ENCODE measurements around the gene CCL21.
"Not testable (repeated sequence)": the region's sequence is repeated elsewhere in the genome, so short reads cannot be mapped to it uniquely, and the experiment has no call there.

CCL21 gene

DNA sequence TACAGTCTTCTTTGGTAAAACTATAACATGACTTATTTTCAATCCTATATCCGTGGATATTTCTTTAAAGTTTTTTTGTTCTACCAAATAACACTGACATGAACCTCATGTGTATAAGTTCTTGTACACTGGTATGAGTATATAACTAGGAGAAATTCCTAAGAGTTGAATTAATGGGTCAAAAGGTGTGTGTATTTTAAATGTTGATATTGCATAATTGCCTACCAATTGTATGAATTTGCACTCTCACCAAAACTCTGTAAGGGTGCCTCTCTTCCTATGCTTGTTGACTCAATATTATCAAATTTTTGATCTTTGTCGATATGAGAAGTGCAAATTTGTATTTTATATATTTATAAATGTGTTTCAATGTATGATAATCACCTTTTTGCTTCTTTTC is 22.9 kb upstream of the CCL21 start:
- Histone ChIP-seq H3K9me3 (ENCODE audit: low read length) (no peaks in the 10 kb centered on the region), H2AFZ (ENCODE audit: low read length) (no peak overlapping the region), H3K4me2 (ENCODE audit: low read length) (no peak overlapping the region), H3K36me3 (ENCODE audit: insufficient read depth, low read length) (no peaks in the 10 kb centered on the region), H3K4me1 (ENCODE audit: insufficient read depth, low read length, severe bottlenecking) (no peaks in the 10 kb centered on the region), H3F3A (ENCODE audit: insufficient read depth, low read length) (no peaks in the 10 kb centered on the region), H3K9ac (ENCODE audit: low read length) (no peak overlapping the region), H3K4me3 (ENCODE audit: low read depth, low read length, poor library complexity, severe bottlenecking) (no peak overlapping the region), H3K27me3 (ENCODE audit: insufficient read depth, low read length) (0 out of 2 replicates have a peak, but pooled peaks cover 5% of the 10 kb centered on the region), H3K9me2 (ENCODE audit: low read depth, low read length) (no peaks in the 10 kb centered on the region), H4K20me1 (ENCODE audit: insufficient read depth, low read length) (no peaks in the 10 kb centered on the region), H3K27ac (ENCODE audit: low read depth, low read length, poor library complexity, severe bottlenecking) (no peak overlapping the region), H3K79me2 (ENCODE audit: insufficient read depth, low read length) (no peaks in the 10 kb centered on the region)
- TF ChIP-seq, protein P1, sequence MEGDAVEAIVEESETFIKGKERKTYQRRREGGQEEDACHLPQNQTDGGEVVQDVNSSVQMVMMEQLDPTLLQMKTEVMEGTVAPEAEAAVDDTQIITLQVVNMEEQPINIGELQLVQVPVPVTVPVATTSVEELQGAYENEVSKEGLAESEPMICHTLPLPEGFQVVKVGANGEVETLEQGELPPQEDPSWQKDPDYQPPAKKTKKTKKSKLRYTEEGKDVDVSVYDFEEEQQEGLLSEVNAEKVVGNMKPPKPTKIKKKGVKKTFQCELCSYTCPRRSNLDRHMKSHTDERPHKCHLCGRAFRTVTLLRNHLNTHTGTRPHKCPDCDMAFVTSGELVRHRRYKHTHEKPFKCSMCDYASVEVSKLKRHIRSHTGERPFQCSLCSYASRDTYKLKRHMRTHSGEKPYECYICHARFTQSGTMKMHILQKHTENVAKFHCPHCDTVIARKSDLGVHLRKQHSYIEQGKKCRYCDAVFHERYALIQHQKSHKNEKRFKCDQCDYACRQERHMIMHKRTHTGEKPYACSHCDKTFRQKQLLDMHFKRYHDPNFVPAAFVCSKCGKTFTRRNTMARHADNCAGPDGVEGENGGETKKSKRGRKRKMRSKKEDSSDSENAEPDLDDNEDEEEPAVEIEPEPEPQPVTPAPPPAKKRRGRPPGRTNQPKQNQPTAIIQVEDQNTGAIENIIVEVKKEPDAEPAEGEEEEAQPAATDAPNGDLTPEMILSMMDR (IDR thresholded peaks at IDR 0.05; ENCODE audit: low read length) = no peak
- TF ChIP-seq EZH2 (IDR thresholded peaks at IDR 0.05; ENCODE audit: borderline replicate concordance, low read length) = no peak

DNA sequence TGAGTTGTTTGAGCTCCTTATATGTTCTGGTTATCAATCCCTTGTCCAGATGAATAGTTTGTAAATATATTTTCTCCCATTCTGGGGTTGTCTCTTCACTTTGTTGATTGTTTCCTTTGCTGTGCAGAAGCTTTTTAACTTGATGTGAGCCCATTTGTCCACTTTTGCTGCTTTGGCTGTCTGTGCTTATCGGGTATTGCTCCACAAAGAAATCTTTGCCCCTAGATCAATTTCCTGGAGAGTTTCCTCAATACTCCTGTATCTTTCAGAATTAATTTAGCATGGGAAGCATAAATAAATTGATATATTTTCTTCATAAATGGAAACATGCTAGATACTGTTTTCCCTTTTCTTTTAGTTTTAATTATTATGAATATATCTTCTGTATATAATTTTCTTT is 22.5 kb upstream of the CCL21 start:
- Histone ChIP-seq H3F3A (ENCODE audit: insufficient read depth, low read length) (no peaks in the 10 kb centered on the region), H3K9me2 (ENCODE audit: low read depth, low read length) (no peaks in the 10 kb centered on the region), H3K4me2 (ENCODE audit: low read length) (no peak overlapping the region), H3K79me2 (ENCODE audit: insufficient read depth, low read length) (no peaks in the 10 kb centered on the region), H3K9me3 (ENCODE audit: low read length) (no peaks in the 10 kb centered on the region), H4K20me1 (ENCODE audit: insufficient read depth, low read length) (no peaks in the 10 kb centered on the region), H3K9ac (ENCODE audit: low read length) (no peak overlapping the region), H3K4me1 (ENCODE audit: insufficient read depth, low read length, severe bottlenecking) (no peaks in the 10 kb centered on the region), H2AFZ (ENCODE audit: low read length) (no peak overlapping the region), H3K27me3 (ENCODE audit: insufficient read depth, low read length) (0 out of 2 replicates have a peak, but pooled peaks cover 5% of the 10 kb centered on the region), H3K27ac (ENCODE audit: low read depth, low read length, poor library complexity, severe bottlenecking) (no peak overlapping the region), H3K36me3 (ENCODE audit: insufficient read depth, low read length) (no peaks in the 10 kb centered on the region), H3K4me3 (ENCODE audit: low read depth, low read length, poor library complexity, severe bottlenecking) (no peak overlapping the region)
- TF ChIP-seq EZH2 (IDR thresholded peaks at IDR 0.05; ENCODE audit: borderline replicate concordance, low read length) = no peak

DNA sequence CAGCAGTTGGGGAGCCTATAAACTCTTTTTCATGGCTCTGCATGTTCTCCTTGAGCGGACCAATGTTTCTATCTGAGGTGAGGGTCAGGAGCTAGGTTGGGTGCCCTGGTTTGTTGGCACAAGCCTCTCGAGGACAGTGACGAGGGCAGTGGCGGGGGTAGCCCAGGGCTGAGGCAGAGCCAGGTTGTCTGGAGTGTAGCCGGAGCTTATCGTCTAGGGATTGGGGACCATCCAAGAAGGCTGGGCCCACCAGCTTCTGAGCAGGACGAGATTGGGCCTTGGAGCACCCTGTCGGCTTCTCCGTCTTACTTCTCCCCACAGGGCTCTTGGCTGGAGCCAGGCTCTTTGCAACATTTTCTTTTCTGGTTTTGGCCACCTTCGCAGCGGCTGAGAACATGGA is 13.2 kb upstream of the CCL21 start:
- Histone ChIP-seq H3K9me3 (ENCODE audit: low read length) (no peaks in the 10 kb centered on the region), H3K4me2 (ENCODE audit: low read length) (no peak overlapping the region), H3K79me2 (ENCODE audit: insufficient read depth, low read length) (no peaks in the 10 kb centered on the region), H2AFZ (ENCODE audit: low read length) (no peak overlapping the region), H3K36me3 (ENCODE audit: insufficient read depth, low read length) (no peaks in the 10 kb centered on the region), H3K4me1 (ENCODE audit: insufficient read depth, low read length, severe bottlenecking) (no peaks in the 10 kb centered on the region), H3K27me3 (ENCODE audit: insufficient read depth, low read length) (no peaks in the 10 kb centered on the region), H3K4me3 (ENCODE audit: low read depth, low read length, poor library complexity, severe bottlenecking) (no peak overlapping the region), H3K9ac (ENCODE audit: low read length) (no peak overlapping the region), H3F3A (ENCODE audit: insufficient read depth, low read length) (no peaks in the 10 kb centered on the region), H3K9me2 (ENCODE audit: low read depth, low read length) (no peaks in the 10 kb centered on the region), H4K20me1 (ENCODE audit: insufficient read depth, low read length) (no peaks in the 10 kb centered on the region), H3K27ac (ENCODE audit: low read depth, low read length, poor library complexity, severe bottlenecking) (no peak overlapping the region)
- no peak for TF ChIP-seq EZH2 (IDR thresholded peaks at IDR 0.05; ENCODE audit: borderline replicate concordance, low read length)

DNA sequence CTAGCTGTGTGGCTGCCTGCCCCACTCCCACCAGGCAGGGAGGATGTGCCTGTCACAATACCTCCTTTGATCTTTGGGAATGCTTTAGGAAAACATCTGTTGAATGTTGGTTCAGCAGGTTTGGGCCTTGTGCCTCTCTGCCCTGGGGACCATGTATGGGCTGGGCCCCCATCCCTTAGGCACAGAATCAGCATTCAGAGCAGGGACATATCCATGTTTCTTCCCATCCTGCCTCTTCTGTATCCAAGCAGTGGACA is 9.8 kb upstream of the CCL21 start:
- not testable (repeated sequence) for H3K4me1 ChIP-seq (ENCODE audit: insufficient read depth, low read length, severe bottlenecking); H3K4me2 ChIP-seq (ENCODE audit: low read length); H2AFZ ChIP-seq (ENCODE audit: low read length); H3F3A ChIP-seq (ENCODE audit: insufficient read depth, low read length); H4K20me1 ChIP-seq (ENCODE audit: insufficient read depth, low read length); H3K9me3 ChIP-seq (ENCODE audit: low read length); H3K4me3 ChIP-seq (ENCODE audit: low read depth, low read length, poor library complexity, severe bottlenecking); H3K9ac ChIP-seq (ENCODE audit: low read length); H3K27me3 ChIP-seq (ENCODE audit: insufficient read depth, low read length); H3K36me3 ChIP-seq (ENCODE audit: insufficient read depth, low read length); H3K27ac ChIP-seq (ENCODE audit: low read depth, low read length, poor library complexity, severe bottlenecking); H3K9me2 ChIP-seq (ENCODE audit: low read depth, low read length); H3K79me2 ChIP-seq (ENCODE audit: insufficient read depth, low read length)

Data from OCI-LY1 (cell line).